Right atrium auricular region (tissue), 2 donors: ENCODE data around the gene PVALEF. TPM values are rescaled to one million over a fixed set of nuclear protein-coding genes. Genes with fewer than 3 reads are reported as not detected.

Experiments
- DNase-seq: peaks from one replicate; pipeline ENCODE4 v3.0.0-alpha.2; 2019; ENCODE audit warnings: low spot score
- H3K27ac ChIP-seq, 2 donors: fragments of 200-600 bp; sonication (generic); 1 replicate in 1 of 2; 2 replicates in 1 of 2; pipeline ENCODE4 v1.5.1; 2016 to 2019
- H3K27me3 ChIP-seq, 2 donors: fragments of 200-600 bp; sonication (generic); one replicate each; pipeline versions ENCODE4 v1.5.1 to v1.6.0; 2017 to 2019
- H3K36me3 ChIP-seq: fragments of 200-600 bp; sonication (generic); one replicate; pipeline ENCODE4 v1.5.1; 2016
- H3K4me1 ChIP-seq, 2 donors: fragments of 200-600 bp; sonication (generic); one replicate each; pipeline versions ENCODE4 v1.5.1 to v1.6.0; 2017 to 2019
- H3K4me3 ChIP-seq, 2 donors: fragments of 200-600 bp; sonication (generic); 1 replicate in 1 of 2; 2 replicates in 1 of 2; pipeline ENCODE4 v1.5.1; 2017 to 2019; ENCODE audit warnings: mild to moderate bottlenecking in 1 of 2, moderate library complexity in 1 of 2
- H3K9me3 ChIP-seq, 2 donors: fragments of 200-600 bp; sonication (generic); one replicate each; pipeline ENCODE4 v1.5.1; 2019
- total RNA-seq, 2 donors: library from RNA; depleted of rRNA; stranded (reverse); fragments of >200 nt; gene quantifications; one replicate each; pipeline ENCODE4 v1.1.0, GENCODE V29; 2016
- TF ChIP-seq, protein P1 (sequence below), 2 donors: fragments of 200-600 bp; sonication (generic); IDR thresholded peaks; one replicate each; pipeline ENCODE4 v1.5.1; 2019; ENCODE audit warnings: antibody characterized with exemption in 2 of 2

Gene PVALEF
- total RNA-seq, 2 donors from 2014 or later: not detected

DNA sequence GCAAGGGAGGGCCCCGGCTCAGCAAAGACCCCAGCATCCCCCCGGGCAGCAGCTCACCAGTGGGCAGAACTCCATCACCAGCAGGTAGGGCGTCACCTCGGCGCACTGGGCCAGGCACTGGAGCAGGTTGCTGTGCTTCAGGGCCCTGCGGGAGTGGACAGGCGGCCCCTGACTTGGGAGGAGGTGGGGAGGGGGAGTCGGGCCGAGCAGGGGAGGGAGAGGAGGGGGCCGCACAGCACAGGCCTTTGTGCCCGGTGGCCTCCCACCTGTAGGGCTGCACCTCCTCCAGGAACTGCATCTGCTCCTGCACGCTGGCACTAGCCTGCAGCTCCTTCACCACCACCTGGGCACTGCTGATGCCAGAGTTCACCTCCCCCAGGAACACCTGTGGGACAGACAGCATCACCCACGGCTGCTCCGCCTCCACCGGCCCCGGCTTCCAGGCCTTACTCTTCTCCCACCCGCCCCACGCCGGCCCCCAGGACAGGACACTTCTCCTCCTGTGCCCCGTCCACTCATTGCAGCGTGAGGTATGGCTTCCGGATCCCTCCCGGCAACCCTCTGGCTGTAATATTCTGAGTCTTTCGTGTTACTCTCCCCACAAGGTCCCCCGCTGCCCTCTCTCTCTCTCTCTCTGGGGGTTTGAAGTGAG is 37.7 kb upstream of the PVALEF start:
- Histone ChIP-seq H3K27me3 (no peaks in the 10 kb centered on the region), H3K36me3 (no peaks in the 10 kb centered on the region), H3K9me3 (no peaks in the 10 kb centered on the region), H3K27ac (no peak overlapping the region), H3K4me3 (peak overlapping the region in 1 of 2 donors; percentile 9), H3K4me1 (peaks cover 0 to 11% of the 10 kb centered on the region in 2 donors)
- TF ChIP-seq, protein P1, sequence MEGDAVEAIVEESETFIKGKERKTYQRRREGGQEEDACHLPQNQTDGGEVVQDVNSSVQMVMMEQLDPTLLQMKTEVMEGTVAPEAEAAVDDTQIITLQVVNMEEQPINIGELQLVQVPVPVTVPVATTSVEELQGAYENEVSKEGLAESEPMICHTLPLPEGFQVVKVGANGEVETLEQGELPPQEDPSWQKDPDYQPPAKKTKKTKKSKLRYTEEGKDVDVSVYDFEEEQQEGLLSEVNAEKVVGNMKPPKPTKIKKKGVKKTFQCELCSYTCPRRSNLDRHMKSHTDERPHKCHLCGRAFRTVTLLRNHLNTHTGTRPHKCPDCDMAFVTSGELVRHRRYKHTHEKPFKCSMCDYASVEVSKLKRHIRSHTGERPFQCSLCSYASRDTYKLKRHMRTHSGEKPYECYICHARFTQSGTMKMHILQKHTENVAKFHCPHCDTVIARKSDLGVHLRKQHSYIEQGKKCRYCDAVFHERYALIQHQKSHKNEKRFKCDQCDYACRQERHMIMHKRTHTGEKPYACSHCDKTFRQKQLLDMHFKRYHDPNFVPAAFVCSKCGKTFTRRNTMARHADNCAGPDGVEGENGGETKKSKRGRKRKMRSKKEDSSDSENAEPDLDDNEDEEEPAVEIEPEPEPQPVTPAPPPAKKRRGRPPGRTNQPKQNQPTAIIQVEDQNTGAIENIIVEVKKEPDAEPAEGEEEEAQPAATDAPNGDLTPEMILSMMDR (IDR thresholded peaks at IDR 0.05): no peak
- no peak for DNase-seq

DNA sequence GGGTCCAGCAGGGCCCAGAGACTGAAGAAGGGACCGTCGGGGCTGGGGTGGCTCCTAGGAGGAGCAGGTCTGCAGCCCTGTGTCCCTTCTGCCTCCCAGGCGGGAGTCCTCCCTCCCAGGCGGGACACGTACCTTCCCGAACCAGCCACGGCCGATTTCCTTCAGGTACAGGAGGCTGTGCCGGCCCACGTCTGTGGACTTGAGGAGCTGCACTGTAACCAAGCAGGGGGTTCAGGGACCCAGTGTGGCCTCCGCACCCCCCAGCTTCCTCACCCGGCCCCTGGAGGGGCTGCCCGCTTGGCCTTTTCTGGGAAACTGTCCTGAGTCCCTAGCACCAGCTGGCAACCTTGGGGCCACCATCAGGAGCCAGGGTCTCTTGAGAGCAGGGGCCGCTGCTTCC is 37.0 kb upstream of the PVALEF start:
- no peak for DNase-seq
- TF ChIP-seq, protein P1 (IDR thresholded peaks at IDR 0.05): no peak
- Histone ChIP-seq H3K4me3 (peak overlapping the region in 1 of 2 donors; percentile 9), H3K9me3 (no peaks in the 10 kb centered on the region), H3K27ac (peak overlapping the region in 1 of 2 donors; percentile 29), H3K36me3 (no peaks in the 10 kb centered on the region), H3K27me3 (no peaks in the 10 kb centered on the region), H3K4me1 (peaks cover 0 to 11% of the 10 kb centered on the region in 2 donors)

DNA sequence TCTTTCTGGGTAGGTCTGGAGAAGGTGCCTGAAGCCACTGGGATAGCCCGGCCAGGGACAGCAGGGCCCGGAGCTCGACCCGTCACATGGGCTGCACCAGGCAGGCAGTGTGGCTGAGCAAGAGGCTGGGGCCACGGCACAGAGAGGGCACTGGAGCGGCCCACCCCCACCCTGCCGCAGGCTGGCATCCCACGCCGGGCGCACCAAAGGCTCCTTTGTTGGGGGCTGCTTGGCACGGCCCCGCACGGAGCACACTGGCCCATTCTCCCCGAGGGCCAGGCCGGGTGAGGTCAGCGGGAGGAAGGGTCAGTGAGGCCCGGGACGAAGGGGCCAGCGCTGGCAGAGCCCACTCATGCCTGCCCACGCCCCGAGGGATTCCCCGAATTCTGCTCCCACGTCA is 36.5 kb upstream of the PVALEF start:
- no peak overlapping the region for H3K4me3 ChIP-seq
- TF ChIP-seq, protein P1 (IDR thresholded peaks at IDR 0.05): no peak

DNA sequence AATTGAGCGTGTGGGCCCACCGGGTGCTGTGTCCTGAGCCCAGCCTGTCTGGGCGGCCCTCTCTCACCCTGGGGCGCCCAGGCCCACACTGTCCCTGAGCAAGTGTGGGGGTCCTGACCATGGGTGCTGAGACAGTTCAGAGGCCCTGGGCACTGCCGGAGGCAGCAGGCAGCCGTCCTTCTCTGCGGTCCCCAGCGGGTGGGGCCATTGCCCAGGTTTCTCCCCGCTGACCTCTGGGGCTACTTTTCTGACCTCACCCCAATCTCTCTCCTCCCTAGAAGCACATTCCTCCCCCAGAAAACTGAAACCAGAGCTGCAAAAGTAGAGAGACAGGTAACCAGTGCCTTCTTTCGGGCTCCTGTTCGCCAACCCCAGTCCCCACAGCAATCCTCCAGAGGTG is 36.0 kb upstream of the PVALEF start:
- Histone ChIP-seq H3K4me3 (no peak overlapping the region), H3K27ac (no peak overlapping the region)
- TF ChIP-seq, protein P1 (IDR thresholded peaks at IDR 0.05): no peak

More for the DNA sequence above, 36.5 kb upstream of the PVALEF start:
- Histone ChIP-seq H3K36me3 (no peaks in the 10 kb centered on the region), H3K27me3 (no peaks in the 10 kb centered on the region), H3K4me1 (peaks cover 0 to 11% of the 10 kb centered on the region in 2 donors), H3K27ac (no peak overlapping the region), H3K9me3 (no peaks in the 10 kb centered on the region)
- DNase-seq: no peak

DNA sequence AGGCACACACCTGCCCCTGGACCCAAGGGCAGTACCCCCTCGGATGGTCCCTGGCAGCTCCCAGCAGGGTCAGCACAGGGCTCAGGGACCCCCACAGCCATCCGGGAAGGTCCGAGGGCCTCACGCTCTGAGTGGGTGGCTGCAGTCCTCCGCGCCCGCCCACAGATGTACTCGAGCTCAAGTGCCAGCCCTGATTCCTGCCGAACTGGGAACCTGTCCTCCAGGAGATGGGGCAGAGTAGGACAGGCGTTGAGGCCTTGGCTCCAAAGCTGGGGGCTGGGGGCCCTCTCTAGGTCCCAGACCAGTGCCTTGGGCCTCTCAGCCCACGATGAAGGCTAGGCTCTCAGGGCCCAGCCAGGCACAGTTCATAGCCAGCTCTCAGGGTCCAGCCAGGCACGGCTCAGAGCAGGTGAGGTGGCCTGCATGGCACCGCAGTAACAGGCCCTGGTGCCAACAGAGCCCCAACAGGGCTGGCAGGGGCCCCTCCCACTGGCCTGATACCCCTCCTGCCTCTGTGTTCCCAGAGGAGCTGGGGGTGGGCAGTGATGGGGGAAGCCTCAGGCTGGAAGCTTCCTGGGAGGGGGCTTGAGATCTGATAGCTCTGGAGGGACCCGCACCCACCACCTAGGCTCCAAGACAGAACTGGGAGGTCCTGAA is 35.5 kb upstream of the PVALEF start:
- Histone ChIP-seq H3K4me3 (no peak overlapping the region), H3K27me3 (no peaks in the 10 kb centered on the region), H3K4me1 (peaks cover 0 to 11% of the 10 kb centered on the region in 2 donors), H3K36me3 (no peaks in the 10 kb centered on the region), H3K27ac (no peak overlapping the region), H3K9me3 (no peaks in the 10 kb centered on the region)
- DNase-seq: no peak
- TF ChIP-seq, protein P1 (IDR thresholded peaks at IDR 0.05): no peak

More for the DNA sequence above, 36.0 kb upstream of the PVALEF start:
- no peak for DNase-seq
- Histone ChIP-seq H3K27me3 (no peaks in the 10 kb centered on the region), H3K4me1 (peaks cover 0 to 11% of the 10 kb centered on the region in 2 donors), H3K36me3 (no peaks in the 10 kb centered on the region), H3K9me3 (no peaks in the 10 kb centered on the region)
